Keratinocyte (primary cell): Measurements from ENCODE around the gene PTCD2. TPM values are rescaled to one million over a fixed set of nuclear protein-coding genes. Genes with fewer than 3 reads are reported as not detected.

Experiments used
- DNase-seq: peaks from one replicate; pipeline ENCODE4 v3.0.0-alpha.2; 2011; ENCODE audit warnings: low read depth, missing footprints, low spot score
- FAIRE-seq: peaks from 2 replicates; lab custom pipeline; 2011; peaks lifted over from hg19 to GRCh38; lab: Jason Lieb, UNC
- H2AFZ ChIP-seq: 2 replicates; pipeline ENCODE4 v1.6.0; 2012; ENCODE audit warnings: low read length, control low read depth, inconsistent platforms; ENCODE audit not compliant: control insufficient read depth
- H3K27ac ChIP-seq: 2 replicates; pipeline ENCODE4 v1.5.1; 2011; ENCODE audit warnings: low read length; ENCODE audit not compliant: control insufficient read depth, insufficient read depth
- H3K27me3 ChIP-seq: 3 replicates; pipeline ENCODE4 v1.6.0; 2011; ENCODE audit warnings: low read length; ENCODE audit not compliant: control insufficient read depth, insufficient read depth; ENCODE audit errors: extremely low read depth
- H3K36me3 ChIP-seq, 2 experiments: 2 replicates in 1 of 2; 3 replicates in 1 of 2; pipeline ENCODE4 v1.5.1; 2011; ENCODE audit warnings: low read length in 2 of 2, mild to moderate bottlenecking in 1 of 2; ENCODE audit not compliant: control insufficient read depth in 2 of 2, insufficient read depth in 2 of 2; ENCODE audit errors: extremely low read depth in 1 of 2
- H3K4me1 ChIP-seq: 3 replicates; pipeline ENCODE4 v1.5.1; 2011; ENCODE audit warnings: low read length; ENCODE audit not compliant: control insufficient read depth, insufficient read depth; ENCODE audit errors: extremely low read depth
- H3K4me2 ChIP-seq: 3 replicates; pipeline ENCODE4 v1.6.0; 2011; ENCODE audit warnings: low read depth, low read length; ENCODE audit not compliant: control insufficient read depth, insufficient read depth; ENCODE audit errors: extremely low read depth
- H3K4me3 ChIP-seq, 3 experiments: fragments of 200-600 bp in 1 of 3; sonication (generic) in 1 of 3; 2 replicates in 2 of 3; 3 replicates in 1 of 3; pipeline ENCODE4 v1.5.1; 2011 to 2016; ENCODE audit warnings: low read length in 3 of 3, mild to moderate bottlenecking in 3 of 3, control low read depth in 2 of 3, inconsistent platforms in 1 of 3, low read depth in 1 of 3, mixed read lengths in 1 of 3, mixed run types in 1 of 3, moderate library complexity in 1 of 3; ENCODE audit not compliant: control insufficient read depth in 2 of 3, insufficient read depth in 2 of 3; ENCODE audit errors: extremely low read depth in 1 of 3
- H3K79me2 ChIP-seq: 2 replicates; pipeline ENCODE4 v1.6.0; 2012; ENCODE audit warnings: low read length; ENCODE audit not compliant: control insufficient read depth, insufficient read depth
- H3K9ac ChIP-seq: 3 replicates; pipeline ENCODE4 v1.6.0; 2011; ENCODE audit warnings: low read length; ENCODE audit not compliant: control insufficient read depth, insufficient read depth; ENCODE audit errors: extremely low read depth
- H3K9me1 ChIP-seq: 3 replicates; pipeline ENCODE4 v1.6.0; 2011; ENCODE audit warnings: low read length; ENCODE audit not compliant: control insufficient read depth, insufficient read depth; ENCODE audit errors: extremely low read depth
- H3K9me3 ChIP-seq: 2 replicates; pipeline ENCODE4 v1.5.1; 2012; ENCODE audit warnings: low read depth, low read length; ENCODE audit not compliant: control insufficient read depth
- H4K20me1 ChIP-seq: 3 replicates; pipeline ENCODE4 v1.6.0; 2011; ENCODE audit warnings: low read length; ENCODE audit not compliant: control insufficient read depth, insufficient read depth; ENCODE audit errors: extremely low read depth
- EZH2 ChIP-seq: IDR thresholded peaks from one replicate; pipeline ENCODE4 v1.6.1; 2012; ENCODE audit warnings: inconsistent platforms, mild to moderate bottlenecking, low read length, moderate library complexity
- dilution Hi-C: fragments of 300-500 bp; cut with MboI; formaldehyde crosslinking; loops from one replicate; pipeline ENCODE4 v1.7.0; 2020; ENCODE audit warnings: low sequenced_read_pairs; ENCODE audit not compliant: extremely low pct_ligation_motif_present
- polyA plus RNA-seq, 5 experiments: library from polyadenylated mRNA; depleted of rRNA in 3 of 5; stranded (reverse) in 3 of 5; stranded (forward) in 1 of 5; unstranded in 1 of 5; fragments of >200 nt; gene quantifications; 1 replicate in 1 of 5; 2 replicates in 3 of 5; 3 replicates in 1 of 5; pipeline versions ENCODE4 v1.2.1 to v1.2.3, GENCODE V29; 2011 to 2012; ENCODE audit warnings: missing spikeins in 2 of 5, low read depth in 1 of 5, low replicate concordance in 1 of 5
- TF ChIP-seq, protein P1 (sequence below), 3 experiments: IDR thresholded peaks in 1 of 3; conservative IDR thresholded peaks in 1 of 3; optimal IDR thresholded peaks in 1 of 3; 2 replicates in 2 of 3; 3 replicates in 1 of 3; pipeline versions ENCODE3 to v1.5.1; 2011; ENCODE audit warnings: low read length in 3 of 3, mild to moderate bottlenecking in 3 of 3, moderate library complexity in 2 of 3, control low read depth in 1 of 3, inconsistent platforms in 1 of 3; ENCODE audit not compliant: insufficient read depth in 2 of 3; ENCODE audit errors: extremely low read depth in 1 of 3

Gene PTCD2
- polyA plus RNA-seq, 1 donor (not counting 4 experiments of a cell fraction or from before 2014, with no cell fraction given) = 13.1 TPM

DNA sequence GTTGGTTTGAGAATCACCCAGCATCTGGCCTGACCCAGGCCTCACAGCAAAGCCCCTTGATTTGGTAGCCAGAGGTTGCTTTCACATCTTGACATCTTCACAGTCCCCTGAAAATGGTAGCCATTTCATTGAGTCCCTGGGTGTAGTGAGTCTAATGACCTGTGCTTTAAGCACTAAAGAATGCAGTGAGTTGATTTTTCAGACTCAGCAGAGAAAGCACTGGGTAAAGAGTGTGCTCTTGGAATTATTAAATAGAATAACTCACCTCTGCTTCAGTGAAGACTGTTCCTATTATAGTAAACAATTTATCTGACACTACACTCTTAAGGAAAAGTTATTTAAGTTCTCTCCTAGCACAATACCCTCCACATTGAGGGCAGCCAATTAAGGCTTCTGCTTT is 56.2 kb downstream of the PTCD2 start:
- Histone ChIP-seq H3K9me3 (no peaks in the 10 kb centered on the region), H3K4me3 (no peak overlapping the region), H3K4me2 (no peak overlapping the region), H3K79me2 (no peaks in the 10 kb centered on the region), H3K36me3 (no peaks in the 10 kb centered on the region), H3K9ac (no peak overlapping the region), H3K27ac (no peak overlapping the region), H3K9me1 (peaks cover 2% of the 10 kb centered on the region), H3K27me3 (no peaks in the 10 kb centered on the region), H2AFZ (no peak overlapping the region), H3K4me1 (peaks cover 34% of the 10 kb centered on the region), H4K20me1 (no peaks in the 10 kb centered on the region)
- TF ChIP-seq, protein P1, sequence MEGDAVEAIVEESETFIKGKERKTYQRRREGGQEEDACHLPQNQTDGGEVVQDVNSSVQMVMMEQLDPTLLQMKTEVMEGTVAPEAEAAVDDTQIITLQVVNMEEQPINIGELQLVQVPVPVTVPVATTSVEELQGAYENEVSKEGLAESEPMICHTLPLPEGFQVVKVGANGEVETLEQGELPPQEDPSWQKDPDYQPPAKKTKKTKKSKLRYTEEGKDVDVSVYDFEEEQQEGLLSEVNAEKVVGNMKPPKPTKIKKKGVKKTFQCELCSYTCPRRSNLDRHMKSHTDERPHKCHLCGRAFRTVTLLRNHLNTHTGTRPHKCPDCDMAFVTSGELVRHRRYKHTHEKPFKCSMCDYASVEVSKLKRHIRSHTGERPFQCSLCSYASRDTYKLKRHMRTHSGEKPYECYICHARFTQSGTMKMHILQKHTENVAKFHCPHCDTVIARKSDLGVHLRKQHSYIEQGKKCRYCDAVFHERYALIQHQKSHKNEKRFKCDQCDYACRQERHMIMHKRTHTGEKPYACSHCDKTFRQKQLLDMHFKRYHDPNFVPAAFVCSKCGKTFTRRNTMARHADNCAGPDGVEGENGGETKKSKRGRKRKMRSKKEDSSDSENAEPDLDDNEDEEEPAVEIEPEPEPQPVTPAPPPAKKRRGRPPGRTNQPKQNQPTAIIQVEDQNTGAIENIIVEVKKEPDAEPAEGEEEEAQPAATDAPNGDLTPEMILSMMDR (optimal IDR thresholded peaks at IDR 0.05 in 1 of 3, IDR thresholded peaks at IDR 0.05 in 1 of 3, conservative IDR thresholded peaks at IDR 0.05 in 1 of 3; ENCODE audit: extremely low read depth in 1 of 3, insufficient read depth in 2 of 3, low read length in 3 of 3) = no peak
- no peak for TF ChIP-seq EZH2
- no peak for DNase-seq
- no peak for FAIRE-seq
- dilution Hi-C loops = no loop called here

DNA sequence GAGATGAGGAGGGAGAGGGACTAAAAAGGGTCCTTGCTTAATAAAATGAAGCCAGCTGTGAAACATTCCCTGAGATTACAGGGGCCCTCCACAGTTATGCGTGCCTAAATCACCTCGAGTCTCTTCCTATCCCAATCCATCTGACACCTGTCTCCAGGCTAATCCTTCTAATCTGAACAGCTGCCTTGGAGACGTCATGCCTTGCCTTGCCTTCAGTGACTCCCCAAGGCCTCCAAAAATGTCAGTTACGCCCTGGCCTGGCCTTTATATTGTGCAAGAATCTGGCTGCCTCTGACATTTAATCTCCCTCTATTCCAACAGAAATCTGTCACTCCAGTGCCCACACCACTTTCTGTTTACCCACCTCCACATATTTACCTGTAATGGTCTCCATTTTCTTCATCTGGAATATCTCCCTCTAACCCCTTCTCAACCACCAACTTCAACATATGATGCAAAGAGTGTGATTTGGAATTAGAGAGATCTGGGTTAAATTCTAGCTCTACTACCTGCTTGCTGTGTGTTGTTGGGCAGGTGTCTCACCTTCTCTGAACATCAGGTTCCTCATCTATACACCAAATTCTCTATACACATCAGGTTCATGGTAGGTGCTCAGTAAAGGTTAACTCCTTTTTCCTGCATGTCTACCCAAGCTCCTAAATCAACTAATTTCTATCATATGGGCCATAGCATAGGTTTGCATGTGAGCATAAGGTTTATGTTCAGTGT is 57.9 kb downstream of the PTCD2 start:
- Histone ChIP-seq H3K27ac (peak overlapping the region; percentile 56), H3K36me3 (no peaks in the 10 kb centered on the region), H3K79me2 (no peaks in the 10 kb centered on the region), H3K27me3 (no peaks in the 10 kb centered on the region), H3K9me1 (peaks cover 2% of the 10 kb centered on the region), H4K20me1 (no peaks in the 10 kb centered on the region), H3K4me2 (peak overlapping the region; percentile 57), H3K4me3 (no peak overlapping the region), H3K4me1 (peaks cover 35% of the 10 kb centered on the region), H2AFZ (no peak overlapping the region), H3K9ac (no peak overlapping the region), H3K9me3 (no peaks in the 10 kb centered on the region)
- DNase-seq (no peak), FAIRE-seq (no peak)
- dilution Hi-C loops = no loop called here
- TF ChIP-seq, protein P1 (optimal IDR thresholded peaks at IDR 0.05 in 1 of 3, IDR thresholded peaks at IDR 0.05 in 1 of 3, conservative IDR thresholded peaks at IDR 0.05 in 1 of 3; ENCODE audit: extremely low read depth in 1 of 3, insufficient read depth in 2 of 3, low read length in 3 of 3) = no peak
- TF ChIP-seq EZH2 = no peak
